Cardiac fibroblast (primary cell): ENCODE results near the gene RELN.

Source experiments
- DNase-seq, 2 donors: peaks; one replicate each; pipeline versions ENCODE4 v3.0.0 to v3.0.0-alpha.2; 2010; ENCODE audit warnings: low read depth in 2 of 2
- H3K4me3 ChIP-seq, 2 donors: replicated peaks in 1 of 2; 1 replicate in 1 of 2; 2 replicates in 1 of 2; pipeline ENCODE4 v1.5.1; 2011; ENCODE audit warnings: low read depth in 2 of 2, low read length in 2 of 2, mild to moderate bottlenecking in 2 of 2, moderate library complexity in 1 of 2
- CTCF ChIP-seq: IDR thresholded peaks from one replicate; pipeline ENCODE4 v1.5.1; 2011; ENCODE audit warnings: low read depth, mild to moderate bottlenecking, low read length, inconsistent platforms

The RELN gene

GRCh38 chr7:103936558-103936957 is 52.9 kb downstream of the RELN start:
- TF ChIP-seq CTCF: no peak
- H3K4me3 ChIP-seq: no peak overlapping the region
- no peak for DNase-seq

- no peak for TF ChIP-seq CTCF
- no peak overlapping the region for H3K4me3 ChIP-seq
- no peak for DNase-seq
Observed at GRCh38 chr7:103934508-103934907, 55.0 kb downstream of the RELN start.

GRCh38 chr7:103932389-103932788 is 57.1 kb downstream of the RELN start:
- no peak for DNase-seq
- TF ChIP-seq CTCF: no peak
- no peak overlapping the region for H3K4me3 ChIP-seq

- TF ChIP-seq CTCF: no peak
- DNase-seq: no peak
- no peak overlapping the region for H3K4me3 ChIP-seq
Observed at GRCh38 chr7:103929901-103930311, 59.6 kb downstream of the RELN start.

GRCh38 chr7:103928581-103928980 is 60.9 kb downstream of the RELN start:
- no peak for TF ChIP-seq CTCF
- no peak for DNase-seq
- H3K4me3 ChIP-seq: no peak overlapping the region

- no peak for DNase-seq
Observed at GRCh38 chr7:103924184-103924583, 65.3 kb downstream of the RELN start.

More at GRCh38 chr7:103924184-103924583, 65.3 kb downstream of the RELN start:
- no peak for TF ChIP-seq CTCF
- no peak overlapping the region for H3K4me3 ChIP-seq
